GM23338 (cell line): ENCODE measurements around the gene CYSRT1.

Experiments used
- CREB1 ChIP-seq: fragments of 250-450 bp; sonication (Bioruptor Pico); IDR thresholded peaks from 2 replicates; pipeline ENCODE4 v1.5.0; 2020; ENCODE audit warnings: low read depth, mild to moderate bottlenecking, moderate library complexity
- CTCF ChIP-seq, 2 experiments: fragments of 200-600 bp in 1 of 2; sonication (generic) in 1 of 2; conservative IDR thresholded peaks; 2 replicates each; pipeline versions ENCODE4 v1.5.1 to v1.6.1; 2016 to 2017; ENCODE audit warnings: antibody characterized with exemption in 2 of 2, low read depth in 2 of 2, mild to moderate bottlenecking in 2 of 2, moderate library complexity in 1 of 2
- ETS1 ChIP-seq: IDR thresholded peaks from 2 replicates; pipeline ENCODE4 v1.6.1; 2016; ENCODE audit warnings: antibody characterized with exemption
- EZH2 ChIP-seq: fragments of 200-600 bp; sonication (generic); IDR thresholded peaks from one replicate; pipeline ENCODE4 v1.8.0; 2017; ENCODE audit warnings: antibody characterized with exemption, mild to moderate bottlenecking, low read depth; ENCODE audit not compliant: unreplicated experiment
- EZH2phosphoT487 ChIP-seq: fragments of 200-600 bp; sonication (generic); IDR thresholded peaks from one replicate; pipeline ENCODE4 v1.8.1; 2018; ENCODE audit warnings: antibody characterized with exemption; ENCODE audit not compliant: unreplicated experiment
- JUNB ChIP-seq: IDR thresholded peaks from one replicate; pipeline ENCODE4 v1.6.1; 2016; ENCODE audit warnings: antibody characterized with exemption; ENCODE audit not compliant: unreplicated experiment
- NANOG ChIP-seq: IDR thresholded peaks from 2 replicates; pipeline ENCODE4 v1.6.1; 2016; ENCODE audit warnings: antibody characterized with exemption, borderline replicate concordance
- POLR2AphosphoS5 ChIP-seq: IDR thresholded peaks from 2 replicates; pipeline ENCODE4 v1.6.1; 2016; ENCODE audit warnings: antibody characterized with exemption, low read depth
- STAT1 ChIP-seq: IDR thresholded peaks from one replicate; pipeline ENCODE4 v1.6.1; 2016; ENCODE audit warnings: antibody characterized with exemption; ENCODE audit not compliant: unreplicated experiment
- ZNF331 ChIP-seq: fragments of 250-450 bp; sonication (Bioruptor Pico); IDR thresholded peaks from 2 replicates; pipeline ENCODE4 v1.5.0; 2020; ENCODE audit warnings: low read depth, mild to moderate bottlenecking, moderate library complexity
- ZNF462 ChIP-seq: fragments of 250-450 bp; sonication (Bioruptor Pico); IDR thresholded peaks from 2 replicates; pipeline ENCODE4 v1.5.0; 2020; ENCODE audit warnings: mild to moderate bottlenecking, moderate library complexity
- TF ChIP-seq, protein P1 (sequence below): IDR thresholded peaks from one replicate; pipeline ENCODE4 v1.6.1; 2018; ENCODE audit warnings: antibody characterized with exemption; ENCODE audit not compliant: unreplicated experiment

DNA sequence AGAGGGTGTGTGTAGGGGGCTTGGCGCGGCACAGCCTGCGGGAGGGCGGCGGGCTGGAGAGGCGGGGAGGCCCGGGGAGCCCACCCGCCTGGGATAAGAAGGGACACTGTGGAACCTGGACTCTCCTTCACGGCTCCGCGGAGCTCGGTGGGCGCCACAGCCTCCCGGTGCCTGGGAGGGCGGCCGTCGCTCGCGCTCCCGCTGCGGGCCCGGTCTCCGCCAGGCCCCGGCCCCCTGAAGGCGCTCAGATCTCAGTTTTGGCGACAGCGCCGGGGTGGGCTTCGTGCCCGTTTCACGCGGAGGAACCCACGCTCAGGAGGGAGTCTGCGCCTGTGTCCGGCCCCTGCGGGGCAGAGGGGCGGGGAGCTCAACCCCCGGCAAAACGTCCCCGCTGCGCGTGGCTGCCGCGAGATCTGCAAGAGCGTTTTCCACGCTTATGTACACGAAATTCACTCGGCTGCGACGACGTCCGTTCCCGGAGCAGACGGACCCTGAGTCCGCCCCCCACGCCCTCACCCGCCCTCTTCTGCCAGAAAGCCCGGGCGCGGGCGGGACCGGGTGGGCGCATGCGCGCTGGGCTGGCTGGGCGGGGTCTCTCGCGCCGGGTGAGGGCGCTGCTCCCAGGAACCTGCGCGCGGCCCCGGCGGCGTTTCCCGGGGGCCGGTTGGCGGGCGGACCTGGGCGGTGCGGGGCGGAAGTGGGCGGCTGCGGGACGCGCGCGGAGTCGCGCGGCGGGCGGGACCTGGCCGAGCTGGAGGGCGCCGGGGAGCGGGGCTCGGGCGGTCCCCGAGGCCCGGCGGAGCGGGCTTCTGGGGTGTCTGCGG, 29.9 kb downstream of the CYSRT1 start, which contains the start of gene NELFB:
- no peak; a peak in 1 of 4 replicates for TF ChIP-seq CTCF (conservative IDR thresholded peaks at IDR 0.05; ENCODE audit: low read depth in 2 of 2)
- TF ChIP-seq JUNB: no peak
- no peak for TF ChIP-seq EZH2phosphoT487
- TF ChIP-seq EZH2: no peak
- TF ChIP-seq, protein P1, sequence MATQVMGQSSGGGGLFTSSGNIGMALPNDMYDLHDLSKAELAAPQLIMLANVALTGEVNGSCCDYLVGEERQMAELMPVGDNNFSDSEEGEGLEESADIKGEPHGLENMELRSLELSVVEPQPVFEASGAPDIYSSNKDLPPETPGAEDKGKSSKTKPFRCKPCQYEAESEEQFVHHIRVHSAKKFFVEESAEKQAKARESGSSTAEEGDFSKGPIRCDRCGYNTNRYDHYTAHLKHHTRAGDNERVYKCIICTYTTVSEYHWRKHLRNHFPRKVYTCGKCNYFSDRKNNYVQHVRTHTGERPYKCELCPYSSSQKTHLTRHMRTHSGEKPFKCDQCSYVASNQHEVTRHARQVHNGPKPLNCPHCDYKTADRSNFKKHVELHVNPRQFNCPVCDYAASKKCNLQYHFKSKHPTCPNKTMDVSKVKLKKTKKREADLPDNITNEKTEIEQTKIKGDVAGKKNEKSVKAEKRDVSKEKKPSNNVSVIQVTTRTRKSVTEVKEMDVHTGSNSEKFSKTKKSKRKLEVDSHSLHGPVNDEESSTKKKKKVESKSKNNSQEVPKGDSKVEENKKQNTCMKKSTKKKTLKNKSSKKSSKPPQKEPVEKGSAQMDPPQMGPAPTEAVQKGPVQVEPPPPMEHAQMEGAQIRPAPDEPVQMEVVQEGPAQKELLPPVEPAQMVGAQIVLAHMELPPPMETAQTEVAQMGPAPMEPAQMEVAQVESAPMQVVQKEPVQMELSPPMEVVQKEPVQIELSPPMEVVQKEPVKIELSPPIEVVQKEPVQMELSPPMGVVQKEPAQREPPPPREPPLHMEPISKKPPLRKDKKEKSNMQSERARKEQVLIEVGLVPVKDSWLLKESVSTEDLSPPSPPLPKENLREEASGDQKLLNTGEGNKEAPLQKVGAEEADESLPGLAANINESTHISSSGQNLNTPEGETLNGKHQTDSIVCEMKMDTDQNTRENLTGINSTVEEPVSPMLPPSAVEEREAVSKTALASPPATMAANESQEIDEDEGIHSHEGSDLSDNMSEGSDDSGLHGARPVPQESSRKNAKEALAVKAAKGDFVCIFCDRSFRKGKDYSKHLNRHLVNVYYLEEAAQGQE: no peak
- peak; percentile 95 for TF ChIP-seq POLR2AphosphoS5
- TF ChIP-seq CREB1 (CRISPR knock-in tag): peak; percentile 37; the same call in 1 of the 2 replicates
- TF ChIP-seq NANOG: no peak
- TF ChIP-seq ZNF462 (CRISPR knock-in tag): no peak
- TF ChIP-seq ZNF331 (CRISPR knock-in tag): no peak
- no peak for TF ChIP-seq STAT1
- TF ChIP-seq ETS1: no peak
